ENCODE results near the gene TRIM9. TPM values are rescaled to one million over a fixed set of nuclear protein-coding genes. Genes with fewer than 3 reads are reported as not detected.

TRIM9 gene
- total RNA-seq, 4 donors from 2014 or later, result 0.84 to 4.7 (median 1.4) TPM

DNA sequence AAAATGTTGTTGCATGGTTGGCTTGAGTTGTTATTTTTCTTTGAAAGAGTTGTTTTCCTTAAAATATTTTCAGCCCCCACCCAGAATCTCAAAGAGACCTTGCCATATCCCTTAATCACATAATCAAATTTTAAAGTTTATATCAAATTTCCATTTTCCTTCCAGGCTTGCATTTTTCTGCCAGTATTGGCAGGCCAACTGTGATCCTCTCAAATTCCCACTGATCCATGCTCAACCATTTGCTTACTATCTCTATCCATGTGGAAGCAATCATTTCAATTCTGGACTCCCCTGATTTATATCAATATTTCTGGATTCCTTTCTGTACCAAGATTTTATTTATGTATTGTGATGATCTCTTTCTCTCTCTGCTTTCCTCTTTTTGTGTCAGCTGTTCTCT, 86.5 kb downstream of the TRIM9 start:
- no peak for ATAC-seq
- H3K9me3 ChIP-seq, result no peaks in the 10 kb centered on the region
- TF ChIP-seq, protein P1, sequence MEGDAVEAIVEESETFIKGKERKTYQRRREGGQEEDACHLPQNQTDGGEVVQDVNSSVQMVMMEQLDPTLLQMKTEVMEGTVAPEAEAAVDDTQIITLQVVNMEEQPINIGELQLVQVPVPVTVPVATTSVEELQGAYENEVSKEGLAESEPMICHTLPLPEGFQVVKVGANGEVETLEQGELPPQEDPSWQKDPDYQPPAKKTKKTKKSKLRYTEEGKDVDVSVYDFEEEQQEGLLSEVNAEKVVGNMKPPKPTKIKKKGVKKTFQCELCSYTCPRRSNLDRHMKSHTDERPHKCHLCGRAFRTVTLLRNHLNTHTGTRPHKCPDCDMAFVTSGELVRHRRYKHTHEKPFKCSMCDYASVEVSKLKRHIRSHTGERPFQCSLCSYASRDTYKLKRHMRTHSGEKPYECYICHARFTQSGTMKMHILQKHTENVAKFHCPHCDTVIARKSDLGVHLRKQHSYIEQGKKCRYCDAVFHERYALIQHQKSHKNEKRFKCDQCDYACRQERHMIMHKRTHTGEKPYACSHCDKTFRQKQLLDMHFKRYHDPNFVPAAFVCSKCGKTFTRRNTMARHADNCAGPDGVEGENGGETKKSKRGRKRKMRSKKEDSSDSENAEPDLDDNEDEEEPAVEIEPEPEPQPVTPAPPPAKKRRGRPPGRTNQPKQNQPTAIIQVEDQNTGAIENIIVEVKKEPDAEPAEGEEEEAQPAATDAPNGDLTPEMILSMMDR (IDR thresholded peaks at IDR 0.05), result no peak
- TF ChIP-seq EP300 (IDR thresholded peaks at IDR 0.05) (no peak), POLR2AphosphoS5 (IDR thresholded peaks at IDR 0.05) (no peak), POLR2A (IDR thresholded peaks at IDR 0.05) (no peak)

DNA sequence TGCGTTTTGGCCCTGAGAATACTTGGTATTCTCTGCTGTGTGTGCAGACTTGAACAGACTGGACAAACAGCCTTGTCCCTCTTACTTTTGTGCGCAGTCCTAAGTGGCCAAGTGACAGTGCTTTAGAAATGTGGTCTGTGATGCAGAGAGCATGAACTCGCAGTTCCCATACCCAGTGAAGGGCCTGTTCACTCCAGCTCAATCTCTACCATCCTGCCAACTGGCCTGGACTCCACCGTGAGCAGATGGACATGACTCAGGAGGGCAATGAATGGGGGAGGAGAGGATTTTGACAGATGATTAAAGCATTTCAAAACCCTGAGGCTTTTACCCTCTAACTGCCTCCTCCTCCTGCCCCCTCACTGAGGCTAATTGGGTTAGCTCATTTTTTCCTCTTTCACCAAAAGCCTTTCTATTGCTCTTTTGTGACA, 88.1 kb downstream of the TRIM9 start:
- peaks cover 0 to 23% (median 0%) of the 10 kb centered on the region in 3 donors for H3K4me1 ChIP-seq
- no peak for TF ChIP-seq EP300 (IDR thresholded peaks at IDR 0.05)
- TF ChIP-seq POLR2A (IDR thresholded peaks at IDR 0.05), result no peak
- TF ChIP-seq, protein P1 (IDR thresholded peaks at IDR 0.05), result no peak
- TF ChIP-seq POLR2AphosphoS5 (IDR thresholded peaks at IDR 0.05), result no peak
- H3K36me3 ChIP-seq, result no peaks in the 10 kb centered on the region
- 50 to 61% methylated on average over 1 to 3 of the region's 4 CpGs for WGBS, 2 donors (ENCODE audit: low coverage in 1 of 2)
- H3K27ac ChIP-seq, result no peak overlapping the region
- H3K9me3 ChIP-seq, result no peaks in the 10 kb centered on the region
- H3K4me3 ChIP-seq, result no peak overlapping the region
- ATAC-seq, result peak; percentile 50
- no peaks in the 10 kb centered on the region for H3K27me3 ChIP-seq

More for the DNA sequence above, 86.5 kb downstream of the TRIM9 start:
- peaks cover 0 to 23% (median 0%) of the 10 kb centered on the region in 3 donors for H3K4me1 ChIP-seq
- no peaks in the 10 kb centered on the region for H3K27me3 ChIP-seq
- no peaks in the 10 kb centered on the region for H3K36me3 ChIP-seq
- no peak overlapping the region for H3K27ac ChIP-seq
- no peak overlapping the region for H3K4me3 ChIP-seq

DNA sequence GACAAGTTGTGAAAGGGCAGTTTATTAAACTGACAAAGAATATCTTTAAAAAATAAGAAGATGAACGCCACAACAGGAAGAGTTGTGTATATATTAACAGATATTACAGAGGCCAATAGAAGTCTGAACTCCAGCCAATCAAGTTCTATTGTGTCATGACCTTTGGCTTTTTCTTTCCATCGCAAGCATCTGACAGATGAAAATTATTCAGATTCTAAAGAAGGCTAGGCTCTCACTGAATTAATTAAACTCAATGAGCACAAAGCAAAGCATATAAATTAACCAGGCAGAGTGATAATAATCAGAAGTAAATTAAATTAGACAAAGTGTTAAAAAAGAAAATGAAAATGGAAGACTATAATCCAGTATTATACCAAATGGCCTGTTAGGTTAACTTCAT, 88.6 kb downstream of the TRIM9 start:
- Histone ChIP-seq H3K4me1 (peaks cover 0 to 23% (median 0%) of the 10 kb centered on the region in 3 donors), H3K27ac (no peak overlapping the region), H3K36me3 (no peaks in the 10 kb centered on the region), H3K27me3 (no peaks in the 10 kb centered on the region), H3K9me3 (no peaks in the 10 kb centered on the region), H3K4me3 (no peak overlapping the region)
- WGBS, 2 donors (ENCODE audit: low coverage in 1 of 2), result 60 to 67% methylated on average over 2 of the region's 2 CpGs
- ATAC-seq, result no peak
- TF ChIP-seq, protein P1 (IDR thresholded peaks at IDR 0.05), result no peak
- TF ChIP-seq POLR2AphosphoS5 (IDR thresholded peaks at IDR 0.05) (no peak), POLR2A (IDR thresholded peaks at IDR 0.05) (no peak), EP300 (IDR thresholded peaks at IDR 0.05) (no peak)

DNA sequence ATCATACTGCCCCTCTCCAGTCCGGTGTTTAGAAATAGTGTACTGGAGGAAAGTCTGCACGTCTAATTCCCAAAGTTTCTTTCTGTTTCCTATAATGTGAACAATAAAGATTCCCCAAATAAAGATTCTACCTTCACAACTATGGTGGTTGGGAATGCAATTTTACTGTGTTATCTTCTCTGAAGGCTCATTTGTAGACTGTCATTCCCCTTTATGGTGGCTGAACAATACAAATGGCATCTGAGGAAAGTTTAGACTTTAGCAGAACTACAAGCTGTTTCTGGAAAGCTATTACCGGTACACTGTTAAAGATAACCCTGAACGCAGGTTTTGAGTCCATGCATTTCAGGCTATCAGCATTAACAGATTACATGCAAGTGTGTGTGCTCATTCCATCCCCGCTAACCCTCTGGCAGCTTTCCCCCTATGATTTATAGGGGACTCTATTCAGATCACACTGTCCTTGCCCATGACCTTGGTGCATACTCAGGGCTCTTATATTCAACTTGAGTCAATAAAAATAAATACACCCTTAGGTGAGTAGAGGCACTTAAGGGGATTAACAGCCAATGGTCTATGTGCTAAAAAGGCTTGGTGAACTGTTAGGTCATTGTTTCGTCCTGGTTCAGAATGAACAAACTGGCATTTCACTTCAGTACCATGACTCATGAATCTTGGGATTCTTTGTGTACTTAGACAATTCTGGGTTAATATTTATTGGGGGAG, 89.9 kb downstream of the TRIM9 start:
- Histone ChIP-seq H3K4me1 (peaks cover 0 to 23% (median 0%) of the 10 kb centered on the region in 3 donors), H3K27ac (no peak overlapping the region)

More for the DNA sequence above, 89.9 kb downstream of the TRIM9 start:
- 49 to 70% methylated on average over 2 to 6 of the region's 6 CpGs for WGBS, 2 donors (ENCODE audit: low coverage in 1 of 2)
- TF ChIP-seq POLR2A (IDR thresholded peaks at IDR 0.05) (no peak), EP300 (IDR thresholded peaks at IDR 0.05) (no peak), POLR2AphosphoS5 (IDR thresholded peaks at IDR 0.05) (no peak)
- TF ChIP-seq, protein P1 (IDR thresholded peaks at IDR 0.05), result no peak
- ATAC-seq, result no peak
- no peaks in the 10 kb centered on the region for H3K9me3 ChIP-seq
- H3K4me3 ChIP-seq, result no peak overlapping the region
- no peaks in the 10 kb centered on the region for H3K27me3 ChIP-seq
- no peaks in the 10 kb centered on the region for H3K36me3 ChIP-seq
